Activated T-cell treated with anti-CD3 and anti-CD28 coated beads for 1 hour (primary cell): ENCODE measurements around the gene COL4A2.
"Not testable (repeated sequence)": the region's sequence is repeated elsewhere in the genome, so short reads cannot be mapped to it uniquely, and the experiment has no call there.

Experiments used
- DNase-seq: peaks from one replicate; pipeline ENCODE4 v3.0.0-alpha.2; 2020; ENCODE audit warnings: low read depth

COL4A2 gene

GRCh38 chr13:110438776-110439175 is 131.7 kb downstream of the COL4A2 start:
- no peak for DNase-seq

GRCh38 chr13:110440946-110441731 is 134.1 kb downstream of the COL4A2 start:
- DNase-seq: no peak

GRCh38 chr13:110442930-110443621 is 136.0 kb downstream of the COL4A2 start:
- DNase-seq: no peak

GRCh38 chr13:110443622-110444225 is 136.6 kb downstream of the COL4A2 start:
- no peak for DNase-seq

GRCh38 chr13:110444226-110444653 is 137.2 kb downstream of the COL4A2 start:
- no peak for DNase-seq

- no peak for DNase-seq
Measured at GRCh38 chr13:110445183-110445582, 138.1 kb downstream of the COL4A2 start.

GRCh38 chr13:110445722-110446574 is 138.9 kb downstream of the COL4A2 start:
- no peak for DNase-seq

- DNase-seq: no peak
Measured at GRCh38 chr13:110446575-110446890, 139.4 kb downstream of the COL4A2 start.

GRCh38 chr13:110447058-110447511 is 140.0 kb downstream of the COL4A2 start:
- DNase-seq: no peak

- no peak for DNase-seq
Measured at GRCh38 chr13:110447801-110448200, 140.7 kb downstream of the COL4A2 start.

- DNase-seq: no peak
Measured at GRCh38 chr13:110448230-110448629, 141.1 kb downstream of the COL4A2 start.

GRCh38 chr13:110448677-110449076 is 141.6 kb downstream of the COL4A2 start:
- no peak for DNase-seq

- DNase-seq: no peak
Measured at GRCh38 chr13:110449219-110450015, 142.3 kb downstream of the COL4A2 start.

- no peak for DNase-seq
Measured at GRCh38 chr13:110450016-110450900, 143.2 kb downstream of the COL4A2 start.

GRCh38 chr13:110450941-110451730 is 144.1 kb downstream of the COL4A2 start:
- DNase-seq: no peak

- not testable (repeated sequence) for DNase-seq
Measured at GRCh38 chr13:110453091-110453490, 146.0 kb downstream of the COL4A2 start.

- no peak for DNase-seq
Measured at GRCh38 chr13:110453797-110454196, 146.7 kb downstream of the COL4A2 start.

- DNase-seq: no peak
Measured at GRCh38 chr13:110454227-110454859, 147.3 kb downstream of the COL4A2 start.

GRCh38 chr13:110454956-110455355 is 147.9 kb downstream of the COL4A2 start:
- DNase-seq: no peak
